GM23338 (cell line): ENCODE results near the gene PTP4A2. TPM values are rescaled to one million over a fixed set of nuclear protein-coding genes. Genes with fewer than 3 reads are reported as not detected.

ENCODE experiments used
- ATAC-seq: fragments of 200-7000 bp; cut with Tn5 transposase; 3 replicates; pipeline ENCODE4 v1.9.1; 2020
- DNase-seq: peaks from one replicate; pipeline ENCODE4 v3.0.0-alpha.2; 2015; ENCODE audit warnings: low spot score
- H2AFZ ChIP-seq: fragments of 200-600 bp; sonication (generic); 2 replicates; pipeline ENCODE4 v1.8.0; 2016; ENCODE audit warnings: antibody characterized with exemption, mild to moderate bottlenecking, moderate library complexity
- H3F3A ChIP-seq: fragments of 200-600 bp; sonication (generic); replicated peaks from 2 replicates; pipeline ENCODE4 v1.8.0; 2017; ENCODE audit warnings: antibody characterized with exemption, mixed run types, low read depth
- H3K27ac ChIP-seq: fragments of 200-600 bp; sonication (generic); 2 replicates; pipeline ENCODE4 v1.6.1; 2016; ENCODE audit warnings: low read depth
- H3K27me3 ChIP-seq: fragments of 200-600 bp; sonication (generic); 2 replicates; pipeline ENCODE4 v1.8.0; 2016; ENCODE audit warnings: mild to moderate bottlenecking, mixed run types, moderate library complexity; ENCODE audit not compliant: insufficient read depth
- H3K36me3 ChIP-seq: fragments of 200-600 bp; sonication (generic); 2 replicates; pipeline ENCODE4 v1.8.0; 2016; ENCODE audit warnings: mild to moderate bottlenecking; ENCODE audit not compliant: insufficient read depth
- H3K4me1 ChIP-seq: fragments of 200-600 bp; sonication (generic); 2 replicates; pipeline ENCODE4 v1.8.0; 2016; ENCODE audit warnings: mild to moderate bottlenecking, moderate library complexity; ENCODE audit not compliant: insufficient read depth
- H3K4me2 ChIP-seq: fragments of 200-600 bp; sonication (generic); 2 replicates; pipeline ENCODE4 v1.7.1; 2017; ENCODE audit warnings: mixed run types
- H3K4me3 ChIP-seq: fragments of 200-600 bp; sonication (generic); 2 replicates; pipeline ENCODE4 v1.6.1; 2016; ENCODE audit warnings: mixed run types
- H3K79me2 ChIP-seq: fragments of 200-600 bp; sonication (generic); replicated peaks from 2 replicates; pipeline ENCODE4 v1.8.0; 2017; ENCODE audit warnings: mild to moderate bottlenecking; ENCODE audit not compliant: insufficient read depth
- H3K9me2 ChIP-seq: fragments of 200-600 bp; sonication (generic); 2 replicates; pipeline ENCODE4 v1.8.0; 2017; ENCODE audit not compliant: insufficient read depth
- H4K20me1 ChIP-seq: fragments of 200-600 bp; sonication (generic); replicated peaks from 2 replicates; pipeline ENCODE4 v1.8.0; 2017; ENCODE audit warnings: mild to moderate bottlenecking; ENCODE audit not compliant: insufficient read depth
- H3K27ac Mint-ChIP-seq: 2 replicates; pipeline ENCODE4 v1.8.0; 2020; ENCODE audit warnings: inconsistent platforms, mild to moderate bottlenecking, moderate library complexity, mixed read lengths
- H3K27me3 Mint-ChIP-seq: 3 replicates; pipeline ENCODE4 v1.8.0; 2022; ENCODE audit warnings: low read depth, mild to moderate bottlenecking, moderate library complexity, mixed read lengths, inconsistent platforms; ENCODE audit not compliant: insufficient read depth, poor library complexity
- H3K36me3 Mint-ChIP-seq: 3 replicates; pipeline ENCODE4 v1.8.0; 2021; ENCODE audit warnings: low read depth, mild to moderate bottlenecking, inconsistent platforms, moderate library complexity, mixed read lengths
- H3K4me1 Mint-ChIP-seq: 3 replicates; pipeline ENCODE4 v1.8.0; 2020; ENCODE audit warnings: mild to moderate bottlenecking, inconsistent platforms, mixed read lengths
- H3K4me3 Mint-ChIP-seq: 3 replicates; pipeline ENCODE4 v1.8.0; 2021; ENCODE audit warnings: moderate library complexity, mild to moderate bottlenecking, inconsistent platforms, mixed read lengths
- H3K9me3 Mint-ChIP-seq: 3 replicates; pipeline ENCODE4 v1.8.0; 2020; ENCODE audit warnings: moderate library complexity, mild to moderate bottlenecking, inconsistent platforms, mixed read lengths
- CREB1 ChIP-seq: fragments of 250-450 bp; sonication (Bioruptor Pico); IDR thresholded peaks from 2 replicates; pipeline ENCODE4 v1.5.0; 2020; ENCODE audit warnings: low read depth, mild to moderate bottlenecking, moderate library complexity
- CTCF ChIP-seq, 2 experiments: fragments of 200-600 bp in 1 of 2; sonication (generic) in 1 of 2; conservative IDR thresholded peaks; 2 replicates each; pipeline versions ENCODE4 v1.5.1 to v1.6.1; 2016 to 2017; ENCODE audit warnings: antibody characterized with exemption in 2 of 2, low read depth in 2 of 2, mild to moderate bottlenecking in 2 of 2, moderate library complexity in 1 of 2
- ETS1 ChIP-seq: IDR thresholded peaks from 2 replicates; pipeline ENCODE4 v1.6.1; 2016; ENCODE audit warnings: antibody characterized with exemption
- EZH2 ChIP-seq: fragments of 200-600 bp; sonication (generic); IDR thresholded peaks from one replicate; pipeline ENCODE4 v1.8.0; 2017; ENCODE audit warnings: antibody characterized with exemption, mild to moderate bottlenecking, low read depth; ENCODE audit not compliant: unreplicated experiment
- EZH2phosphoT487 ChIP-seq: fragments of 200-600 bp; sonication (generic); IDR thresholded peaks from one replicate; pipeline ENCODE4 v1.8.1; 2018; ENCODE audit warnings: antibody characterized with exemption; ENCODE audit not compliant: unreplicated experiment
- JUNB ChIP-seq: IDR thresholded peaks from one replicate; pipeline ENCODE4 v1.6.1; 2016; ENCODE audit warnings: antibody characterized with exemption; ENCODE audit not compliant: unreplicated experiment
- NANOG ChIP-seq: IDR thresholded peaks from 2 replicates; pipeline ENCODE4 v1.6.1; 2016; ENCODE audit warnings: antibody characterized with exemption, borderline replicate concordance
- POLR2AphosphoS5 ChIP-seq: IDR thresholded peaks from 2 replicates; pipeline ENCODE4 v1.6.1; 2016; ENCODE audit warnings: antibody characterized with exemption, low read depth
- REST ChIP-seq: IDR thresholded peaks from one replicate; pipeline ENCODE4 v1.6.1; 2018; ENCODE audit warnings: antibody characterized with exemption; ENCODE audit not compliant: unreplicated experiment
- STAT1 ChIP-seq: IDR thresholded peaks from one replicate; pipeline ENCODE4 v1.6.1; 2016; ENCODE audit warnings: antibody characterized with exemption; ENCODE audit not compliant: unreplicated experiment
- ZNF114 ChIP-seq: fragments of 250-450 bp; sonication (Bioruptor Pico); IDR thresholded peaks from 2 replicates; pipeline ENCODE4 v1.5.0; 2020; ENCODE audit warnings: mild to moderate bottlenecking, moderate library complexity
- ZNF331 ChIP-seq: fragments of 250-450 bp; sonication (Bioruptor Pico); IDR thresholded peaks from 2 replicates; pipeline ENCODE4 v1.5.0; 2020; ENCODE audit warnings: low read depth, mild to moderate bottlenecking, moderate library complexity
- ZNF462 ChIP-seq: fragments of 250-450 bp; sonication (Bioruptor Pico); IDR thresholded peaks from 2 replicates; pipeline ENCODE4 v1.5.0; 2020; ENCODE audit warnings: mild to moderate bottlenecking, moderate library complexity
- polyA plus RNA-seq: library from polyadenylated mRNA; unstranded; fragments of >200 nt; fragmentation: Nextera tagmentation; extraction: Ambion mirVana; gene quantifications from 2 replicates; pipeline ENCODE4 v1.2.1, GENCODE V29; 2016
- total RNA-seq: library from RNA; depleted of rRNA; stranded (reverse); fragments of >200 nt; shearing (Covaris generic); gene quantifications from 2 replicates; pipeline ENCODE4 v1.2.3, GENCODE V29; 2014

PTP4A2 gene
- total and polyA plus RNA-seq, 2 experiments from 2014 or later = 153 to 260 TPM

- peak overlapping the region; percentile 48 for H3K4me2 ChIP-seq
- no peaks in the 10 kb centered on the region for H3K36me3 ChIP-seq
- H3K4me1 ChIP-seq = peaks cover 59% of the 10 kb centered on the region
- DNase-seq = no peak
- no peaks in the 10 kb centered on the region for H3K27me3 ChIP-seq
- H3K4me1 Mint-ChIP-seq = peaks cover 61% of the 10 kb centered on the region
- no peaks in the 10 kb centered on the region for H3K36me3 Mint-ChIP-seq
- peak overlapping the region; percentile 9 for H3K27ac Mint-ChIP-seq
- peaks cover 1% of the 10 kb centered on the region for H3K27me3 Mint-ChIP-seq
- H3K9me3 Mint-ChIP-seq = no peaks in the 10 kb centered on the region
- H3K27ac ChIP-seq = no peak overlapping the region; the same call in 1 of the 2 replicates
- H3K4me3 ChIP-seq = peak overlapping the region; percentile 15
- H3K4me3 Mint-ChIP-seq = peak overlapping the region; percentile 48
- TF ChIP-seq EZH2 (no peak), CREB1 (CRISPR knock-in tag) (no peak), ZNF462 (CRISPR knock-in tag) (no peak), CTCF (conservative IDR thresholded peaks at IDR 0.05; ENCODE audit: low read depth in 2 of 2) (no peak), JUNB (no peak), ZNF114 (no peak), STAT1 (no peak), EZH2phosphoT487 (no peak), NANOG (no peak), REST (no peak), ZNF331 (CRISPR knock-in tag) (no peak), POLR2AphosphoS5 (no peak), ETS1 (no peak)
- H3K79me2 ChIP-seq = peaks cover 100% of the 10 kb centered on the region
- H2AFZ ChIP-seq = no peak overlapping the region
- ATAC-seq = no peak; the same call in 2 of the 3 replicates
- H3F3A ChIP-seq = no peaks in the 10 kb centered on the region
- H4K20me1 ChIP-seq = peaks cover 73% of the 10 kb centered on the region
- no peaks in the 10 kb centered on the region for H3K9me2 ChIP-seq
These were observed 6.5 kb downstream of the PTP4A2 start for GRCh38 chr1:31931593-31932225.
